ENCODE results near the gene NOP56.

Gene NOP56

DNA sequence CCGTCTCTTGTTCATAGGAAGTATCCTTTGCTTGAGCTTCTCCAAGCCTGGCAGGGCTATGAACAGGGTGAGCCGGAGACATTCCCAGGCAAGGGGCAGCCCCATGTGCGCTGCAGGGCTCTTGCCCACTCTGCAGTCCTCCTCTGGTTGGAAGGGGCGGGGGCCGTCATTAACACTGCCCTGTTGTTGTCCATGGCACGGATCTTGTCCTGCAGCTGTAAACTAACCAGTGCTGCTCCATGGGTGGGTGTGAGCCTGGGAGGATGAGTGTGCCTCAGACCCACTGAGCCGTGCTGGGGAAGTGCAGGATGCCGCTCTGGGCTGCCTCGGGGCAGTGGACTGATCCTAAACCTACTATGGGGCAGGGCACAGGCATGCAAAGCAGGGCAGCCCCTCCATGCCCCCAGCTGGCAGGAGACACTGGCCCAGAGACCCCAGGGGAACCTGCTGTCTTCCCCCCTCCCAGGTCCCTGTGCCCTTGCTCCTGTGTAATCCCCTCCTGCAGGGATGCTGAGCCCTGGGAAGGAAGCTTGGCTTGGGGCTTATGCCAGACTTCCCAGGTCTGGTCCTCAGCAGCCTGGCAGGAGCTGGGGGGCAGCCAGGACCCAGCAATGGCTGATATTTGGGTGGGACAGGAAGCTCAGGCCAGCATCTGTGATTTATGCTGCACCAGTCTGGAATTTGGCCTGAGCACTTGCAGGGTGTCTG, 48.6 kb downstream of the NOP56 start:
- no peak for DNase-seq (ENCODE audit: low read depth in 4 of 4, low spot score in 1 of 4)

GRCh38 chr20:2701671-2702081, 49.2 kb downstream of the NOP56 start:
- no peak for DNase-seq (ENCODE audit: low read depth in 4 of 4, low spot score in 1 of 4)

DNA sequence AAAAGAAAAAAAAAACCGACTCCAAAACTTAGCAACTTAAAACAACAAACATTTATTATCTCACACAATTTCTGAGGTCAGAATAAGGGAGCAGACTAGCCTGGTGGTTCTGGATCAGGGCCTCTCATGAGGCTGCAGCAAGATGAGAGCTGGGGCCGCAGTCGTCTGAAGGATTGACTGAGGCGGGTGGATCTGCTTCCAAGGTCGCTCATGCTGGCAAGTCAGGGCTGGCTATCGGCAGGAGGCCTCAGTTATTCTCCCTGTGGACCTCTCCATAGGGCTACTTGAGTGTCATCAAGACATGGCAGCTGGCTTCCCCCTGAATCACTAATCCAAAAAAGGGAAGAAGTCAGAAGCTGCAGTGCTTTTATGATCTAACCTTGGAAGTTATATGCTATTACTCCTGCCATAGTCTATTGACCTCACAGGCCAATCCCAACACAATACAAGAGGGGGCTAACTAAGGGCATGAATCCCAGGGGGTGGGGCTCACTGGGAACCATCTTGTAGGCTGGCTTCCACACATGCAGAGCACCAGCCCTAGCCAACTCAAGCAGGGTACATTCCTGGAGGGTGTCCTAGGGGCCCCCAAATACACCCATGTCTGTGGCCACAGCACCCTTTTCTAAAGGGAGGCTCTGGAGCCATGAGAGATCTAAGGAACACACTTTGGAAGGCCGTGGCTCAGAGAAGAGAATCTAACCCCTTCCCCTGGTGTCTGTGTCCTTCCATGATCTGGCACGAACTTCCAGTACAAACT, 51.5 kb downstream of the NOP56 start:
- no peak for DNase-seq (ENCODE audit: low read depth in 4 of 4, low spot score in 1 of 4)

GRCh38 chr20:2705931-2706645, 53.7 kb downstream of the NOP56 start:
- DNase-seq (ENCODE audit: low read depth in 4 of 4, low spot score in 1 of 4), result no peak

- DNase-seq (ENCODE audit: low read depth in 4 of 4, low spot score in 1 of 4), result no peak
Measured at GRCh38 chr20:2706688-2707352, 54.4 kb downstream of the NOP56 start.

DNA sequence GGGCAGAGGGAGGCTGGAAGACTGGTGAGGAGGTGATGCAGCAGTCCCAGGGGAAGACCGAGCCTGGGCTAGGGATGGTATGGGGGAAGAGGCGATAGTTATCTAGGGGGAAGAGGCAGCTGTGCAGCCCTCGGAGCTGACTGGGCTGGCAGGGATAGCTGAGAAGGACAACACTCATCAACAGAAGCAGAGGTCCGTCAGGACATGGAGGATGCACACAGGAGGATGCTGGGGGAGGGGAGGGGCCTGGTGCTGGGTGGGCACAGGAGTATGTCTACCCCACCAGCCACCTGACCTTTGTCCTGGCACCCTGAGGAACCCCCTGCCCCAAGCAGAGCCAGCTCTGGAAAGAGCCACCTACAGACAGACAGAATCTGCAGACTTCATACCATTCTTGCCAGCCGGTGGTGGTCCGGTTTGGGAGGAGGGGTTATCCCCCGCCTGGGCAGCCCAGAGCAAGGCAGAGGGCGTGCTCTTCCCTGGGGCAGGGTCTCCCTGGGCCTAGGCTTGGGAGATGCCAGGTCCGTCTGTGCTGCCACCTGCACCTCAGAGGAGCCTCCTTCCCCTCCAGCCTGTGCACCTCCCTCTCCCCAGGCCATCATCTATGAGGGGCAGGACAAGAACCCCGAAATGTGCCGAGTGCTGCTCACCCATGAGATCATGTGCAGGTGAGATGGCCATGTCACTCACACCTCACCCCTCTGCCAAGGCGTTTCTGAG, 55.1 kb downstream of the NOP56 start:
- DNase-seq (ENCODE audit: low read depth in 4 of 4, low spot score in 1 of 4), result no peak

Data from stimulated activated CD4-positive, alpha-beta T cell treated with anti-CD3 and anti-CD28 coated beads, Interleukin-1b, Interleukin-23, amount 100 ng/mL, for 24 hours (primary cell).